Hematopoietic multipotent progenitor cell treated with erythropoietin and hydrocortisone succinate and interleukin-3 and kit ligand, for 8 days (in vitro differentiated cells): Measurements from ENCODE around the gene TANC1.
A peak's percentile ranks its signal among the peaks of the same experiment; 100 is the strongest.

Experiments
- DNase-seq: peaks from one replicate; pipeline ENCODE4 v3.0.0-alpha.2; 2015

TANC1 gene

DNA sequence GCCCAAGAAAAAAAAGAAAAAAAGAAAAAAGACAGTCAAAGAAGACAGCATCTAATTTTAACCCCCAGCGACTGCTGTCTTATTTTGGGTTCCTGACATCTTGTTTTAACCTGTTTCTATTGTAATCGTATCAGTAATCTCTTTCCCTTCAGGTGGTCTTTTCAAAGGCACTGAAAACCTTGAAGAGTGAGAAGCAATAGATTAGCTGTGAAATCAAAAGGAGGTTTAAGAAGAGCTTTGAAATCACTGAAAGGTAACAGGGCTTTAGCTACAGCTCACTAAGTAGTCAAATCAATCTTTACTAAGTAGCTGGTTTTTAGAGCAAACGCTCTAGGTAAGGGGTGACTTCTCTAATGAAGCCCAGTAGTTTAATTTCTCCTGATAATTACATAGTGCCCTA lies 5.4 kb upstream of the TANC1 start:
- no peak for DNase-seq

DNA sequence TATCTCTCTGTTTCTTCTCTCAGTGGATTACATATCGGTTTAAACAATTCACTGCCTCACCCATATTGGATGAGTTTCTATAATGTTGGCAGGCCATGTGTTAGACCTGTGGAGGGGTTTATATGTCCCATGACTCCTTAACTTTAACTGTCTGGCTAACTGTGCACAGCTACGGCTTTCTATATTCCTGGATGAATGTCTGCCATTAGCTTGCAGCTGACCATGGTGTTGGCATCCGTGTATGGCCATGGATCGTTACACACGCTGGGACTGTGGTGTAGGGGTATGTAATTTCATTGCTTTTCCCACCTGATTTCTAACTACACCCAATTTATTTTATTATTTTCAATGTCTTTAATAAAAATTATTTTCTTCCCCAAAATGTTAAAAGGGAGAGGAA lies 3.3 kb upstream of the TANC1 start:
- DNase-seq, result no peak

DNA sequence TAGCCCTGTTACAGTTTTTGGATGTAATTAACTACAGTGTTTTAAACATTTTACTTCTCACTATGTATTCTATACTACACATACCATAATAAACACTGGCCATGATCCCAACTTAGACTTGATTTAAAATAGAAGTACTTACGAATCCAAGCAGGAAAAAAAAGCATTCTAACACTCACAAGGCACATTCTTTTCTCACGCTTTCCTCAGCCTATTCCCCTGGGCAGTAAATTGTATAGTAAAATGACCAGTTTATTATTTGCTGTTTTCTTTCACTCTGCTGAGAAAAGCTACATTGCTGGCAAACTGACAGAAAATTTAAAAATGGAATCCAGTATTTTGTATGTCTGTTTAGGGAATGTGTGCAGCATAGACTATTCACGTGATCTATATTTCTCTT lies 2.8 kb upstream of the TANC1 start:
- DNase-seq, result no peak

DNA sequence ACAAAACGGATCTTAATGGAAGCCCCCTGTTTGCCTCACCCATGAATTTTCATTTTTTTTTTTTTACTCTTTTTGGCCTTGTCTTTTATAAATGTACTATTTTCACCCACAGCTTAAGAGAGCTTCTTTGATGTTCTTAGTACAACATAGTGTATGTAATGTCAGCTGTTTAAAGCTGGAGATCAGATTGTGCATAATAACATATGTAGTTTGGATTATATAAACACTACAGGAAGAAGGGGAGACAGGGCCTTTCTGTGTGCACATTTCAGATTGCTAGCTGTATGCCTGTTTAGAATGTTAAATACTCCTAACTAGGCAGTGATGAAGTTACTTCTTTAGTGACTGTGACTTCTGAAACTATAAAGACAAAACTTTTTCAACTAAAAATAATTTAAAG lies 2.1 kb upstream of the TANC1 start:
- DNase-seq, result no peak

DNA sequence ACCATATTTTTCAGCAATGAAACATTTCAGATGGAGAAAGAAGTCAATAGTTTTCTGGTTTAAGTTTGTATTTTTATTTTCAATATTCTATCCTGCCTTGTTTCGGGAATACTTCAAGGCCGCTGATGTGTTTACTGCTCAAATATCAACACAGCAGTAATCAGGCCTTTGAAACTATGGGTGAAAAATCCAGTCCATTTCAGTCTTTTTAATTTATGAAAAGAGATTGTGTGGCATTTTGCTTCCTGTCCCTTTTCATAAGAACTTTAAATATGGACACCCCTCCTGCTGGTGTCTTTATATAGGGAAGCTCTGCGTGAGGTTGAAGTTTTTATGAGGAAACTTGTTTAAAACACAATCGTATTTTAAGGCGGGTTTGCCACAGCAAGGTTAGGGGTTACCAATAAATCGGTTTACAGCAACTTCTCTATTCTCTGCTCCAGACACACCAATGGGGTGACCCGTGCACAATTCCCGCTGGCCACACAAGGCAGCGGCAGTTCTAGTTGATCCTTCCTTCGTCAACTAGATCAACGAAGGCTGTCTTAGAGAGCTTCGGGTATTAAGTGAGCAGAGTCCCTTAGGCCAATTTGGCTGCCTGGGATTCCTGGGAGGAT lies 1.2 kb upstream of the TANC1 start:
- peak; percentile 22 for DNase-seq

DNA sequence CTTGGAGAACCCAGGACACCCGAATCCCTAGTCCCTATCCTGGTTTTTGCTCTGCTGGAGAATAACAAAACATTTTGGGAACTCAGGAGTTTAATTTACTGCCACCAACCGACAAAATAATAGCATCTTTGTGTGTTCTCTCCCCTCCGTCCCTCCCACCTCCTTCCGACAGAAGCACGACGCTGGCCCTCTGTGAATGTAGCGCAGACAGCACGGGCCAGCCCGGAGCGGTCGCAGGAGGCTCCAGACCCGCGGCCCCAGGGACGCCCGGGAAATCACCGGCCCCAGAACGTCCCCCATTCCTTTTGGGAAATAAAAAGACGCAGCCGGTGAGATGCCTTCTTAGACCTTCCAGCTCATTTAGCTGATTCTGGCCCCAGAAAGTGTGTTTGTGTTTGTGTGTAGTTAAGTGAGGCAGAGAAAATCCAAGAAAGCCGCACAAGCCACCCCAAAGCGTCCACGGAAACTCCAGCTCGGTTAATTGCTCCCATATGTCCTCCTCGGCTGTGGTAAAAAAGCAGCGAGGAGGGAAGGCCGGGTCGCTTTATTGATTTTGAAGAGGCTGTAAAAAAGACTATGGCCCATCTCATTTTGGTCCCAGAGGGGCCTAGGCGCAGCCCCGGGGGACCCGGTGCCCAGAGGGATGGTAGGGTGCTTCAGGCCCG lies 577 bp upstream of the TANC1 start:
- DNase-seq, result peak; percentile 41

DNA sequence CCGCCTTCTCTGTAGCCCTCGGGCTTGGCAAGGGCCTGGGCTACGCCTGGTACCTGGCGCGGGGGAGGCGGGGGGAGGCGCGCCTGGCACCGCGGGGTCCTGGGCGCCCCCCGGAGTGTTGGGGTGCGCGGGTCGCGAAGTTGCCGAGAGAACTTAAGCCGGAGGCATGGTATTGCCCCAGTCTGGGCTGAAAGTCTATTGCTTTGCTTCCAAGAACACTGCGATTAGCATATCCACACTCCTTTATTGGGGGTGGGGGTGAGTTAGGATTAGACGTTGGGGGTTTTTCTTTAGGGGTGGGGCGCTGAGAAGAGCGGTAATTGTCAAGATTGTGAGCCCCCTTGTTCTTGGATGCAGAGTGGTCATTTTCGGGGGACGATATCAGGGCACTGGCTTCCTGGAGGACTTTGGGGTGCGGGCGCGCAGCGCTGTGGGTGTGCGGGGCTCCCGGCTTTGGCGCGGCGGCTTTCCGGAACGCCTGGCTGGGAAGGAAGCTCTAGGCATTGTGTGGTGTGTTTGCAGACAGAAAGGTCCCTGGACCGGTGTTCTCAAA lies 798 bp downstream of the TANC1 start:
- DNase-seq, result no peak

DNA sequence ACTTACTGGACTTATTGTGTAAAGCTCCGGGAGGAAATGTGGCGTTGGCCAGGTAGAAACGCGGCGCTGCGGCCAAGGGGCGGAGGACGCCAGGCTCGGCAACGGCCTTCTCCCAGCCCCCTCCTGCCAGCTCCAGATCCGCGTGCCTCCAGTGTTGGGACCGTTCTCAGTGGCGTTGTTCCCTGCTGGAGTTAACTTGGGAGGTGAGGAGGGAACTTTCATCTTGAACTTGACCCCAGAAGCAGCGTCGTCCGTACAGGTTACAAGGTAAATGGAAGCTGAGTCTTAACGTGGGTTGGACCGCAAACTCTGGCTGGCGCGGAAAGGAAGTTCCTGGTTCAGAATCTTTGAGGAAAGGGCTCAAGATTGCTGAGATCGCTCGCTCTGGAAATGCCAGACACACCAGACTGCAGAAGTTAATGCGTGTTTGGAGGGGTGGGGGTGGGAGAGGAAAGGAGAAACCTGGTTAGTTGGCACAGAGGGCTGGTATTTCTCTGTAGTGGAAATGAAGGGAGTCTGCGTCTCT lies 1.3 kb downstream of the TANC1 start:
- no peak for DNase-seq

DNA sequence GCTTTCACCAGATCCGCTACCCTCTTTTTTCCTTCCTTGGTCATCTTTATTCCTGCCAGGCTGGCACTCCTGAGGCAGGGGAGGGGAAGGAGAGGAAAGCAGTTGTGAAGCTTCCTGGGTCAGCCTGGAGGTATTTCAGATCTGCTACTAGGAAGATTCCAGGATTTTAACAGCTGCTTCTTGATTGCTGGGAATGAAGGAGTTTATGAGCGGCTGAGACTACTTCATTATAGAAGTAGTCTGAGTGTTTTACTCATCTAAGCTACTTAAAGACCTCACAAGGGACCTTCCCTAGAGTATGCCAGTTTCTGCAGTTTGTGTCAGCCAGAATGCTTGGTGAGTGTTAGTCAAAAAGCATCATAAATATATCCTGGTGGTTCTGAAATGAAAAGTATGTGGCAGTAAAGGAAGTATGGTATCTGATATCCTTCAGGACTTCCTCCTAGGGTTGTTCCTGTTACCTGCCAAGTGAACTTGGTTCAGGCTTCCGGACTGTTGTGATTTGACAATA lies 1.9 kb downstream of the TANC1 start:
- DNase-seq, result no peak

DNA sequence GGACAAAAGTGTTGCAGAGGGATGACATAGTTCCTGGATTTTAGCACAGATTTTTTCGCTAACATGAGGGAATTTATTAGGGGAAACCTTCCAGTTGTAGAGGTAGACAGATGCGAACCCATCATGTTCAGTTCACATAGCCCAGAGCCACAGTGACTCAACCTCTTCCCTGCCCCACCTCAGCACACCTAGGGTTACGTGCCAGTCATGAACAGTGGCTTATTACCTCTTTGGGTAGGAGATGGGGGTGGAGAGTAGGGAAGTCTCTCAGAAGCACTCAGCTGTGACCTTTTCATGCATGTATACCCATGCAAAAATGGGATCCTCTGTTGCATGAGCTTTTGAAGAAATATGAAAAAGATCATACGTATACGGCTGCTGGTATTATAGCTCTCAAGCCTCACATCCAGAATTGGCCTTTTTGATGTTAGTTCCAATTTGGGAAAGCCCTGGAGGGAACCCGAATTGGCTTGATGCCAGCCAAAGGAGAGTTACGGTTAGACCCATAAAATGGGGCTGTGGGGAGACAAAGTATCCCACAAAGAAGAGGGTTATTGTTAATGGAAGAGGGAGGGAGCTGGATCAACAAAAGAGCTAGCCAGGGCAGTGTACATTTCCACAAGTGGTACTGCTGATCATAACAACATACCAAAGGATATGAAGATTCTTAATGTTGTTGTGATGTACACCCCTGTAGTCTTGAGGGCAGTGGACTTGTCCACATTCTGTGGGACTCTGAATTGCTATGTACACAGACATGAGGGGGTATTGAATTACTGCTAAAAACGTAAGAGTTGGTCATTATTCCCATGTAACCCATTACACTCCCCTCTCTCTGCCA lies 4.9 kb downstream of the TANC1 start:
- DNase-seq, result no peak

DNA sequence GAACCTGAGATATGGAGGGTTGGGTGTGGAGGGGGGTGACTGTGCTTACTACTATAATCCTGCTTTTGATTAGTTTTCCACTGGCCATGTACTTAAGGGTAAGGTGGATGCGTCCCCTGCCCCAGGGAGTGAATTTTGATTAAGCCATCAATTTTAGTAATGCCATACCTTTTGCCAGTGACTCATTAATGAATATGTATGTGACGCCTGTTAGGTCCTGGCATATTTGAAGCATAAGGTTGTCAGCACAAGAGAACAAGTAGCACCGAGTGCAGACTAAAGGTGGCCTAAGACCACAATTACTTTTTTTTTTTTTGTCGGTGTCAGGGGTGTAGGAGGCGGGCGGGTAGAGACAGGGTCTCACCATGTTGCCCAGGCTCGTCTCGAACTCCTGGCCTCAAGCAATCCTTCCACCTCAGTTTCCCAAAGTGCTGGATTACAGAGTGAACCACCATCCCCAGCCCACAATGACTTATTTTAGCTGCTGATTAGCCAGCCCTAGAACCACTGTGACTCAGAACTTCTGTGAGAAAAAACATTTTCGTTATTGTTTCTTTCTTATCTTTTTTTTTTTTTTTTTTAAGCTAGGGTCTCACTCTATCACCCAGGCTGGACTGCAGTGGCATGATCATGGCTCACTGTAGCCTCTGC lies 7.0 kb downstream of the TANC1 start:
- peak; percentile 27 for DNase-seq

DNA sequence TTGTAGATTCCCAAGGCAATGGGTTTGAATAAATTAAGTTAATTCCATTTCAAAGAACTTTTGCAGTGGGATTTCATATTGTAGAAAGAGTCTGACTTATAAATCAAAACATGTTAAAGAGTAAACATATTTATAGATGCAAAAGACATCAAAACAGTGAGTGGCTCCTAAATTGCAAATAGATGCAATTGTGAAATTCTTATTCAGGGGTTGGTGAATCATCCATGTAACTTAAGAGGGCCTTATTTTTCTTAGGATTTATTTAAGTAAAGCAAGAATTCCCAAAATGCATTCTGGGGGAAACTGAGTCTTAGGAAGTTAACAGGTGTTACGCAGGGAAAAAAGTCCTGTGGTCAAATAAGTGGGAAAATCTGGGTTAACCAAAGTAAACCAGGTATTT lies 11.3 kb downstream of the TANC1 start:
- DNase-seq, result no peak

DNA sequence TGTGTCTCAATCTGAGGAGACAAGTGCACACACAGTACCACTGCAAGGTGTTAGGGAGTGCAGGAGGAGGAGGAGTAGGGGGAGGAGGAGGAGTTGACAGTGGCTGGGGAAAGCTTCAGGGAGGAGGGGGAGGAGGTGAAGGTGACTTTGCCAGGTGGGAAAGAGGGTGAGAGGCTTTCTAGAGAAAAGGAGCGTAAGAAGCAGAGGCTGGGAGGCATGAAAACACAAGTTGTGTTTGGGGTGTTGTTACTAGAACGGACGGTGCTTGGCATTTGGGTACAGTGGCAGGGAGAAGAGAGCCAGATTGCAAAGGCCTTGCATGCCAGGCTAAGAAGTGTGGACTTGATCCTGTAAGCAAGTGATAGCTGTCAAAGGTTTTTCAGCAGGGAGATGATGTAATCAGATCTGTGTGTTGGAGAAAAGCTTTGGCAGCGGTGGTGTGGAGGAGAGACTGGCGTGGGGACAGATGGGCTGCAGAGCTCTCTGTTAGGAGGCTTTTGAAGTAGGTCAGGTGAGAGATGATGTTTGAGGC lies 16.2 kb downstream of the TANC1 start:
- DNase-seq, result no peak

DNA sequence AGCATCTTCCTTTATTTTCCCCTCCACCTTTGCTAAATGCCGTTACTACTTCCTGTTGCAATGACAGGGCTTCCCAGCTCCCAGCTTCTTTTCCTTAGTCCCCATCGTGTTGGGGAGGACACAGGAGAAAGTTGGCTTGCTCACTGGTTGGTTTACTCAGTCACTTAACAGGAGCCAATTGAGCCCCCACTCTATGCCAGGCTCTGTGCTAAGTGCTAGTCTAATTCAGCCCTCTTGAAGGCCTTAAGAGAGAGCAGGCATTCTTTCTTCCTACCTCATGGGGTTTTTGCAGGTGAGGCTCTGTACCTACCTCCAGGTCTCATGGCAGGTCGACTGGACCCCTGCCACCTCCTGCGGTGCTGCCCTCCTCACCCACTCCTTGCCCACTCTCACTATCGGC lies 20.1 kb downstream of the TANC1 start:
- DNase-seq, result no peak

DNA sequence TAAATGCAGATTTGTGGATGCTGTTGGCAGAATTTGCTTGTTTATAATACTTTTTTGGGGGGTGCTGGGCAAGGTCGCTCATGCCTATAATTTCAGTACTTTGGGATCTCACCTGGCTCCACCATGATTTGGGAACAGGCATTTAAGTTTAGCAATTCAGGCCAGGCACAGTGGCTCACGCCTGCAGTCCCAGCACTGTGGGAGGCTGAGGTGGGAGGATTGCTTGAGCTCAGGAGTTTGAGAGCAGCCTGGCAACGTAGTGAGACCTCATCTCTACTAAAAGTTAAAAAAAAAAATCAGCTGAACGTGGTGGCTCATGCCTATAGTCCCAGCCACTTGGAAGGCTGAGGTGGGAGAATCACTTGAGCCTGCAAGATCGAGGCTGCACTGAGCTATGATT lies 20.7 kb downstream of the TANC1 start:
- no peak for DNase-seq

DNA sequence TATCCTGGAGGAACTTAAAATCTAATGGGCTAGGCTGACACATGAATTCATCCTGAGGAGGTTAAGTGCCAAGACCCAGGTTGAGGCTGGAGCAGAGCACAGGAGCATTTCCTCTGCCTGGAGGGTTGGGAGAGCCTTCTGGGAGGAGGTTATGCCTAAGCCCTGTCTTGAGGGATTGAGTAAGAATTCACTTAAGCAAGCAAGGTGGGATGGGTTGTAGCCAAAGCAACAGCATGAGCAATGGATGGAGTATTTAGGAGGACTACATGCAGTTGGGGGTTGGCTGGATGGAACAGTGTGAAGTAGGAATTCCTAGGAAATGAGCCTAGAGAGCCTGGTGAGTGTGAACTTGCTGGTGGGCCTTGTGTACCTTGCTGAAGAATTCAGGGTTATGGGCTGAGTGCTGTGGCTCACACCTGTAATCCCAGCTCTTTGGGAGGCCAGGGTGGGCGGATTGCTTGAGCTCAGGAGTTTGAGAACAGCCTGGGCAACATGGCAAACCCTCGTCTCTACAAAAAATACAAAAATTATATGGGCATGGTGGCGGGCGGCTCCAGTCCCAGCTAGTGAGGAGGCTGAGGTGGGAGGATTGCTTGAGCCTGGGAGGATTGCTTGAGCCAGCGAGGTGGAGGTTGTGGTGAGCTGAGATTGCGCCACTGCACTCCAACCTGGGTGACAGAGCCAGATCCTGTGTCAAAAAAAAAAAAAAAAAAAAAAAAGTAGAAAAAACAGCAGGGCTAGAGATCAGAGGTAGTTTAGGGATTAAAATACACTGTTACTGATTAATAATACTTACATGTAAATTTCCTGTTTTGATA lies 22.2 kb downstream of the TANC1 start:
- no peak for DNase-seq

DNA sequence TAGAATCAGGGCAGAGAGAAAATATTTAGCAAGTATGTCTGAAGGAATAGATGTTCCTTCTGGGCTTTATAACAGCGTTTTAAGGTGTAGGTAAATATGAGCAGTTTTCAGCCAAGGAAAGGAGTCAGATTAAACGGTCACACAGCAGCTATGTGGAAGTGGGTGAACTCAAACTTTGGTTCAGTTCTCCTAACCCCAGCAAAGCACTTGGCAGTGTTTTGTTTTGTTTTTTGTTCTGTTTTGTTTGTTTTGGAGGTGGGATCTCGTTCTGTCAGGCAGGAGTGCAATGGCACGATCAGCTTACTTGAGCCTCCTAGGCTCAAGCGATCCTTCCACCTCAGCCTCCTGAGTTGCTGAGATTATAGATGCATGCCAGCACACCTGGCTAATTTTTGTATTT lies 24.6 kb downstream of the TANC1 start:
- no peak for DNase-seq

DNA sequence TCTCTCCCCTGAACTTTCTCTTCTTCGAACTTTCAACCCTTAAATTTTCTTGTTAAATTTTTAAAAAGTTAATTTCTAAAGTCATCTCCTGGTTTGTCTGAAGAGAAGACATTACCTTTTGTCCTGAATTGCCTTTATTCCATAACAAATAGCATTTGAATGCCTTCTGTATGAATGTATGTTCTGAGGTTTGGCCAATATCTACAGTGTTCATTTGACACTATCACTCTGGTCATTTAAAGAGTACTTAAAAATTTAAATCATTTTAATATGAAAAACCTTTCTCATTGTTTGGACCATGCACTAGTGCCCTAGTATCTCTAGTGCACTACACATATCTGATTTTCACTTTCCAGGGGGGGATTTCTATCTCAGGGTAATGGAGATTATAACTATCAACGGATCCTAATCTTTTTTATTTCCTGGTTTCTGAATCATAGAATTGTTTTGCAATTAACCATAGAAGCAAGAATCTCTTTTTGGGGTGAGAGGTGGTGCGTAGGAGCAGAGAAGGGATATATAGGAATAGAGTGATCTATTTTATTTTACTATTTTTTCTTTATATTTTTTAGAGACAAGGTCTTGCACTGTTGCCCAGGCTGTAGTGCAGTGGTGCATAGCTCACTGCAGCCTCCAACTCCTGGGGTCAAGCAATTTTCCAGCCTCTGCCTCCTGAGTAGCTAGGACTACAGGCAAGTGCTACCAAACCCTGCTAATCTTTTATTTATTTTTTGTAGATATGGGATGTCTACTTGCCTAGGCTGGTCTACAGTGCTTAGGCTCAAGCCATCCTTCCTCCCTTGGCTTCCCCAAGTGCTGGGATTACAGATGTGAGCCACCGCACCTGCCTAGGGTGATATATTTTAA lies 25.5 kb downstream of the TANC1 start:
- no peak for DNase-seq

DNA sequence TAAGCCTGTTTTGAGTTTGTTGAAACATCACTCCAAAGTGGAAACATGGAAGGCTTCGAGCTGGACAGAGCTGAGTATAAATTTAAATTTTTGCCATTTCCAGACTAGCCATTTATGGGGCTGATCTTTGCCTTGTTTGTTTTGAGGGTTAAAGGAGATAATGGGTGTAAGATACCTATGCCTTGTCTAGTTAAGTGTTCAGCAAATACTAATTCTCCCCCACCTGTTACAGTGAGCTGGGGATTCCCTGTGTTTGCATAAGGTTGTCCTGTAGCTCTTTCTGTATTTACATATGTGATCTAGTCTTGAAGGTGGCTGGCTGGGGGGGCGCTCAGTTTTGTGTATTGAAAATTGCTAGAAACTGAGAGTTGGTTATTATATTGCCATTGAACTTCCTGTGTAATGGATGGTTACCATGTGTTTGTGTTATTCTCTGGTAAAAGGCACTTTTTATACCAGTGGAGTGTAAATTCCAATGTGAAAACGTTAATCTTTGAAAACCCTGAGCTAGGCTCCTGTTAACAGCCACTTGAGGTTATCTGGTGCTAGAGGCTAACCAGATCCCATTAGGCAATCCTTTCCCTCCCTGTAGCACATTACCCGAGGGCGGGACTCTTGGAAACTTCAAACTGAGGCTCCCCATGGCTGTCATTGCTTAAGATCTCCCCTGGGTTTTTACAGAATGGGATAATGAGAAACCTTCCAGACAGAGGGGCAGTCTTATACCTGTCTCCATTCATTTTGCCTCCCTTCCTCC lies 26.7 kb downstream of the TANC1 start:
- DNase-seq, result no peak

DNA sequence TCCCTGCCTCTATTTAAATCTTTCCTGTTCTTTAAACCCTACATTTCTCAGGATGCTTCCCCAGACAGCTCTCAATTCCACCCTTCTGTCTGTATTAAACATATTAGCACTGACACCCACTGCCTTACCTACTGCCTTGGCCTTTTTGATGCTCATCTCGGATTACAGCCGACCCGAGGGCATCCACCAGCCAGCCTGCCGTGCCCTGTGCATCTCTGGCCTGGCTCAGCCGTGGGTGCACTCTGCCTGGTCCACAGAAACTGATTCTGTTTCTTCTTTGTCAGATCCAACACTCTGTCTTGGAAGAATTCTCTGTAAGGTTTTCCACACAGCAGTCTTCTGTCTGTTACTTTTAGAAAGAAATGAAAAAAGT lies 27.2 kb downstream of the TANC1 start:
- no peak for DNase-seq
